Eye (tissue), 1 donor: Measurements from ENCODE around the gene NKAIN2.
"Not testable (repeated sequence)": the region's sequence is repeated elsewhere in the genome, so short reads cannot be mapped to it uniquely, and the experiment has no call there.

ENCODE experiments used
- DNase-seq: peaks from one replicate; pipeline ENCODE4 v3.0.0-alpha.2; 2015

NKAIN2 gene

GRCh38 chr6:123972600-123973294 is 169.1 kb downstream of the NKAIN2 start:
- no peak for DNase-seq

- DNase-seq: peak; percentile 36
These were observed 176.6 kb downstream of the NKAIN2 start for GRCh38 chr6:123980311-123980710.

- DNase-seq: no peak
These were observed 183.3 kb downstream of the NKAIN2 start for GRCh38 chr6:123986938-123987337.

- DNase-seq: not testable (repeated sequence)
These were observed 186.3 kb downstream of the NKAIN2 start for GRCh38 chr6:123989918-123990317.

- DNase-seq: no peak
These were observed 186.7 kb downstream of the NKAIN2 start for GRCh38 chr6:123990376-123990775.

- DNase-seq: no peak
These were observed 190.5 kb downstream of the NKAIN2 start for GRCh38 chr6:123994168-123994567.

GRCh38 chr6:123994891-123995635 is 191.4 kb downstream of the NKAIN2 start:
- DNase-seq: no peak

GRCh38 chr6:123997223-123997622 is 193.6 kb downstream of the NKAIN2 start:
- DNase-seq: no peak

GRCh38 chr6:124002377-124003081 is 198.9 kb downstream of the NKAIN2 start:
- DNase-seq: no peak

- DNase-seq: no peak
These were observed 203.6 kb downstream of the NKAIN2 start for GRCh38 chr6:124007266-124007665.

GRCh38 chr6:124008000-124008987 is 204.6 kb downstream of the NKAIN2 start:
- peak; percentile 4 for DNase-seq

GRCh38 chr6:124008988-124009765 is 205.5 kb downstream of the NKAIN2 start:
- no peak for DNase-seq

- DNase-seq: no peak
These were observed 206.9 kb downstream of the NKAIN2 start for GRCh38 chr6:124010574-124010973.

- no peak for DNase-seq
These were observed 207.5 kb downstream of the NKAIN2 start for GRCh38 chr6:124011180-124011579.

GRCh38 chr6:124022051-124022450 is 218.4 kb downstream of the NKAIN2 start:
- DNase-seq: not testable (repeated sequence)

GRCh38 chr6:124022641-124023040 is 219.0 kb downstream of the NKAIN2 start:
- DNase-seq: no peak

GRCh38 chr6:124026694-124027093 is 223.0 kb downstream of the NKAIN2 start:
- no peak for DNase-seq

GRCh38 chr6:124027392-124027791 is 223.7 kb downstream of the NKAIN2 start:
- DNase-seq: no peak

- DNase-seq: no peak
These were observed 224.5 kb downstream of the NKAIN2 start for GRCh38 chr6:124028117-124028516.

- no peak for DNase-seq
These were observed 225.9 kb downstream of the NKAIN2 start for GRCh38 chr6:124029567-124029966.

GRCh38 chr6:124033501-124033900 is 229.8 kb downstream of the NKAIN2 start:
- DNase-seq: peak; percentile 47

- no peak for DNase-seq
These were observed 232.7 kb downstream of the NKAIN2 start for GRCh38 chr6:124036384-124036783.
